ENCODE results near the gene CBR3. TPM values are rescaled to one million over a fixed set of nuclear protein-coding genes. Genes with fewer than 3 reads are reported as not detected.

CBR3 gene
- total and polyA plus RNA-seq, 2 donors (not counting 3 experiments of a cell fraction or from before 2014, with no cell fraction given), result 9.7 to 13.3 TPM

- Histone ChIP-seq H3K4me2 (ENCODE audit: insufficient read depth, low read length) (no peak overlapping the region), H3K36me3 (ENCODE audit: control insufficient read depth in 2 of 2, extremely low read depth in 1 of 2, insufficient read depth in 2 of 2, low read length in 2 of 2) (no peaks in the 10 kb centered on the region), H3K4me3 (replicated peaks in 1 of 3; ENCODE audit: insufficient read depth in 1 of 3, low read depth in 1 of 3, low read length in 3 of 3) (no peak overlapping the region), H3K27ac (ENCODE audit: insufficient read depth, low read depth, low read length) (no peak overlapping the region), H3K9me3 (replicated peaks; ENCODE audit: control insufficient read depth, insufficient read depth, low read length) (no peaks in the 10 kb centered on the region), H3K9me1 (replicated peaks; ENCODE audit: control insufficient read depth, extremely low read depth, insufficient read depth, low read length) (no peaks in the 10 kb centered on the region), H2AFZ (ENCODE audit: low read depth, low read length) (no peak overlapping the region), H3K27me3 (ENCODE audit: control insufficient read depth in 2 of 2, insufficient read depth in 2 of 2, low read length in 2 of 2) (no peaks in the 10 kb centered on the region), H3K9ac (replicated peaks; ENCODE audit: extremely low read depth, insufficient read depth, low read length) (no peak overlapping the region), H3K4me1 (ENCODE audit: control insufficient read depth, extremely low read depth, insufficient read depth, low read length) (no peaks in the 10 kb centered on the region), H3K79me2 (ENCODE audit: control insufficient read depth, insufficient read depth, low read length) (no peaks in the 10 kb centered on the region), H4K20me1 (replicated peaks; ENCODE audit: control insufficient read depth, extremely low read depth, insufficient read depth, low read length) (no peaks in the 10 kb centered on the region)
- dilution Hi-C loops (cut with MboI; ENCODE audit: extremely low pct_ligation_motif_present, low sequenced_read_pairs), result no loop called here
- TF ChIP-seq FOS (IDR thresholded peaks at IDR 0.05; ENCODE audit: borderline replicate concordance, insufficient read depth, low read length), result no peak
- no peak for TF ChIP-seq POLR2AphosphoS5 (IDR thresholded peaks at IDR 0.05; ENCODE audit: insufficient read depth, low read depth, low read length)
- no peak for TF ChIP-seq MAX (IDR thresholded peaks at IDR 0.05; ENCODE audit: insufficient read depth, insufficient read length)
- no peak for TF ChIP-seq JUN (IDR thresholded peaks at IDR 0.05; ENCODE audit: borderline replicate concordance, insufficient read depth, insufficient read length, low read depth)
- TF ChIP-seq EZH2 (IDR thresholded peaks at IDR 0.05; ENCODE audit: borderline replicate concordance, low read depth, low read length, severe bottlenecking), result no peak
- TF ChIP-seq POLR2A (IDR thresholded peaks at IDR 0.05; ENCODE audit: low read depth, low read length), result no peak
- TF ChIP-seq MYC (IDR thresholded peaks at IDR 0.05; ENCODE audit: low read depth, low read length), result no peak
- no peak for TF ChIP-seq GATA2 (IDR thresholded peaks at IDR 0.05; ENCODE audit: insufficient read depth, insufficient read length, low read depth, low read length)
- no peak for TF ChIP-seq CTCF (IDR thresholded peaks at IDR 0.05; ENCODE audit: extremely low read depth in 1 of 2, insufficient read depth in 1 of 2, low read depth in 1 of 2, low read length in 2 of 2)
- intact Hi-C loops (cut with micrococcal nuclease), result no loop called here
- BruUV-seq (replicated peaks), result no TSS peak
- no peak for DNase-seq (ENCODE audit: low read depth, low spot score)
- no peak for FAIRE-seq
- CTCF ChIA-PET, result interaction anchor here (1.3 to 2.2 kb wide), 2 partner anchors 10 to 74 kb away, joined by 5 to 6 read pairs; no protein-coding TSS in a partner anchor
- POLR2A ChIA-PET, result no interaction called here
Measured at GRCh38 chr21:36186081-36186480, 51.2 kb downstream of the CBR3 start.

Data from endothelial cell of umbilical vein (primary cell).